Ectodermal cell (in vitro differentiated cells): Measurements from ENCODE around the gene IPO9.
"Not testable (repeated sequence)": the region's sequence is repeated elsewhere in the genome, so short reads cannot be mapped to it uniquely, and the experiment has no call there.

Source experiments
- H3K27ac ChIP-seq: 2 replicates; pipeline ENCODE4 v1.7.0; 2013; ENCODE audit warnings: mild to moderate bottlenecking, low read depth, low read length; ENCODE audit not compliant: insufficient read depth, poor library complexity, severe bottlenecking
- H3K27me3 ChIP-seq: 2 replicates; pipeline ENCODE4 v1.7.0; 2013; ENCODE audit warnings: mild to moderate bottlenecking, low read length; ENCODE audit not compliant: insufficient read depth, control insufficient read depth, poor library complexity, severe bottlenecking
- H3K36me3 ChIP-seq: one replicate; pipeline ENCODE4 v1.7.0; 2013; ENCODE audit warnings: low read length; ENCODE audit not compliant: control insufficient read depth, insufficient read depth
- H3K4me1 ChIP-seq: one replicate; pipeline ENCODE4 v1.7.0; 2013; ENCODE audit warnings: low read length; ENCODE audit not compliant: control insufficient read depth, insufficient read depth
- H3K4me3 ChIP-seq: 2 replicates; pipeline ENCODE4 v1.7.0; 2013; ENCODE audit warnings: low read depth, low read length, control low read depth; ENCODE audit not compliant: insufficient read depth
- H3K9me3 ChIP-seq: 2 replicates; pipeline ENCODE4 v1.7.0; 2013; ENCODE audit warnings: mild to moderate bottlenecking, low read length, moderate library complexity; ENCODE audit not compliant: control insufficient read depth
- WGBS, 2 experiments: methylation state at CpG; one replicate each; pipeline ENCODE4 v1.1.7; 2013; ENCODE audit warnings: missing lambda C conversion rate in 2 of 2; 5-methylcytosine and 5-hydroxymethylcytosine counted together

IPO9 gene

GRCh38 chr1:201895120-201895665 lies 66.2 kb downstream of the IPO9 start:
- H3K9me3 ChIP-seq, result no peaks in the 10 kb centered on the region
- H3K27me3 ChIP-seq, result peaks cover 4% of the 10 kb centered on the region
- no peak overlapping the region for H3K27ac ChIP-seq
- WGBS, 2 experiments, result 91 to 92% methylated on average over 7 of the region's 7 CpGs
- H3K4me1 ChIP-seq, result peaks cover 14% of the 10 kb centered on the region
- no peak overlapping the region for H3K4me3 ChIP-seq
- H3K36me3 ChIP-seq, result no peaks in the 10 kb centered on the region

- Histone ChIP-seq H3K36me3 (no peaks in the 10 kb centered on the region), H3K4me1 (peaks cover 14% of the 10 kb centered on the region), H3K27ac (no peak overlapping the region), H3K4me3 (no peak overlapping the region), H3K27me3 (no peaks in the 10 kb centered on the region), H3K9me3 (no peaks in the 10 kb centered on the region)
- 25% methylated on average over 10 of the region's 10 CpGs for WGBS, 2 experiments
Measured at GRCh38 chr1:201895913-201896807, 67.2 kb downstream of the IPO9 start.

GRCh38 chr1:201896951-201897391 lies 68.0 kb downstream of the IPO9 start:
- H3K9me3 ChIP-seq, result no peaks in the 10 kb centered on the region
- WGBS, 2 experiments, result 72 to 76% methylated on average over 2 of the region's 2 CpGs
- no peak overlapping the region for H3K27ac ChIP-seq
- H3K4me3 ChIP-seq, result no peak overlapping the region
- peaks cover 14% of the 10 kb centered on the region for H3K4me1 ChIP-seq
- no peaks in the 10 kb centered on the region for H3K36me3 ChIP-seq
- H3K27me3 ChIP-seq, result no peaks in the 10 kb centered on the region

- H3K4me3 ChIP-seq, result no peak overlapping the region
- WGBS, 2 experiments, result 85 to 87% methylated on average over 4 of the region's 4 CpGs
- no peaks in the 10 kb centered on the region for H3K36me3 ChIP-seq
- H3K27ac ChIP-seq, result no peak overlapping the region
- no peaks in the 10 kb centered on the region for H3K9me3 ChIP-seq
- no peaks in the 10 kb centered on the region for H3K27me3 ChIP-seq
- H3K4me1 ChIP-seq, result peaks cover 10% of the 10 kb centered on the region
Measured at GRCh38 chr1:201898240-201898894, 69.4 kb downstream of the IPO9 start.

- Histone ChIP-seq H3K4me3 (no peak overlapping the region), H3K4me1 (peaks cover 4% of the 10 kb centered on the region), H3K27me3 (no peaks in the 10 kb centered on the region), H3K9me3 (no peaks in the 10 kb centered on the region), H3K27ac (no peak overlapping the region), H3K36me3 (no peaks in the 10 kb centered on the region)
- WGBS, 2 experiments, result 88 to 94% methylated on average over 4 of the region's 4 CpGs
Measured at GRCh38 chr1:201898992-201899391, 70.0 kb downstream of the IPO9 start.

DNA sequence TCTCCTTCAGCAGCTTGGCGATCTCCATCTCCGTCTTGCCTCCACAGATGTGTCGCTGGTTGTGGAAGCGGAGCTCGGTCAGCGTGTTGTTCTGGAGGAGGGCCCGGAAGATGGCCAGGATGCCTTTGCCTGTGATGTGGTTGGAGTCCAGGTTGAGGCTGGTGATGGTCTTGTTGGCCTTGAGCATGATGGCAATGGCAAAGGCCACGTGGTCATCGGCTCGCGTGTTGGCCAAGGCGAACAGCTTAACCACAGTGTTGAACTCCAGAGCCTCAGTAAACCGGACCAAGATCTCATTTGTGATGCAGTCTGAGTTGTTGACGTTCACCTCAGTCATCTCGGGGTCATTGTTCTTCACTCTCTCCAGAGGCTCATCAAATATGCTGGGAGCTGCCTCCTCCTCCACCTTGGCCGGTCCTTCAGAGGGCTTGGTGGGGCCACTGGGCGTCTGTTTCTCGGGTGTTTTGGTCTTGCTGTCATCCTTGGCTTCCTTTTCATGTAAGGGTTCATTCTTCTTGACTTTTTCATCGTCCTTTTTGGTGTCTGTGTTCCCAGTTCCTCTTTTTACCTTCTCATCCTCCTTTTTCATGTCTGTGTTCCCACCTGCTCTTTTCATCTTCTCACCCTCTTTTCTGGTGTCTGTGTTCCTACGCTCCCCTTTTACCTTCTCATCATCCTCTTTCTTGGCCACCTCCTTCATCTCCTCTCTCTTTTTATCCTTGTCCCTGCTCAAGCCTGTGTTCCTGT lies 70.9 kb downstream of the IPO9 start:
- WGBS, 2 experiments, result 92% methylated on average over 20 of the region's 20 CpGs
- Histone ChIP-seq H3K9me3 (no peaks in the 10 kb centered on the region), H3K4me3 (no peak overlapping the region), H3K36me3 (no peaks in the 10 kb centered on the region), H3K27me3 (no peaks in the 10 kb centered on the region), H3K27ac (no peak overlapping the region), H3K4me1 (peaks cover 1% of the 10 kb centered on the region)

- Histone ChIP-seq H3K27me3 (no peaks in the 10 kb centered on the region), H3K9me3 (no peaks in the 10 kb centered on the region), H3K36me3 (no peaks in the 10 kb centered on the region), H3K27ac (no peak overlapping the region), H3K4me3 (no peak overlapping the region), H3K4me1 (peaks cover 7% of the 10 kb centered on the region)
- 91 to 94% methylated on average over 5 of the region's 5 CpGs for WGBS, 2 experiments
Measured at GRCh38 chr1:201900476-201900875, 71.5 kb downstream of the IPO9 start.

GRCh38 chr1:201901036-201901435 lies 72.1 kb downstream of the IPO9 start:
- H3K27me3 ChIP-seq, H3K9me3 ChIP-seq, H3K4me3 ChIP-seq, H3K36me3 ChIP-seq, H3K27ac ChIP-seq, H3K4me1 ChIP-seq: not testable (repeated sequence)
- 90 to 94% methylated on average over 6 of the region's 6 CpGs for WGBS, 2 experiments

DNA sequence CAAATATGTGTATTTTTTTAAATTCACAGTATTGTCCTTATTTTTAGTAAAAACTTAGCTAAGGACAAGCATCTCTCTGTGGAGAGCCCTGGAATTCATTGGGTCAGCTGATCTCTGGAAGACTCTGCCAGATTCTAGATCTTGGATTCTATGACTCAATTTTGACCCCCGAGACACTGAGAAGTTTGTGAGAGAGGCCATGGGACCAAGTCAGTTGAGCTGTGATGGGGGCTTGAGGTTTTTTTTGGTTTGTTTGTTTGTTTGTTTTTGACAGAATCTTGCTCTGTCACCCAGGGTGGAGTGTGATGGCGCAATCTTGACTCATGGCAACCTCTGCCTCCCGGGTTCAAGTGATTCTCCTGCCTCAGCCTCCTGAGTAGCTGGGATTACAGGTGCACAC lies 73.2 kb downstream of the IPO9 start:
- Histone ChIP-seq H3K4me3 (no peak overlapping the region), H3K27ac (no peak overlapping the region), H3K9me3 (no peaks in the 10 kb centered on the region), H3K36me3 (no peaks in the 10 kb centered on the region), H3K4me1 (peaks cover 7% of the 10 kb centered on the region), H3K27me3 (no peaks in the 10 kb centered on the region)
- 96% methylated on average over 3 of the region's 3 CpGs for WGBS, 2 experiments

GRCh38 chr1:201903135-201903534 lies 74.2 kb downstream of the IPO9 start:
- Histone ChIP-seq H3K9me3 (no peaks in the 10 kb centered on the region), H3K36me3 (no peaks in the 10 kb centered on the region), H3K4me3 (no peak overlapping the region), H3K27me3 (no peaks in the 10 kb centered on the region), H3K27ac (no peak overlapping the region), H3K4me1 (peaks cover 7% of the 10 kb centered on the region)
- 75 to 80% methylated on average over 5 of the region's 5 CpGs for WGBS, 2 experiments
